Vagina (tissue), 2 donors: ENCODE results near the gene C16orf95.

Source experiments
- POLR2A ChIP-seq, 2 donors: fragments of 450-650 bp; IDR thresholded peaks; one replicate each; pipeline ENCODE4 v1.6.1; 2017; ENCODE audit warnings: antibody characterized with exemption in 2 of 2, mild to moderate bottlenecking in 2 of 2, moderate library complexity in 2 of 2
- TF ChIP-seq, protein P1 (sequence below), 3 experiments: fragments of 450-650 bp in 2 of 3; fragments of 200-600 bp in 1 of 3; sonication (generic) in 1 of 3; IDR thresholded peaks; one replicate each; pipeline ENCODE4 v1.5.1; 2017 to 2019; ENCODE audit warnings: antibody characterized with exemption in 3 of 3, mild to moderate bottlenecking in 2 of 3, moderate library complexity in 2 of 3

GRCh38 chr16:87319011-87319410, 1.8 kb upstream of the C16orf95 start:
- TF ChIP-seq, protein P1, sequence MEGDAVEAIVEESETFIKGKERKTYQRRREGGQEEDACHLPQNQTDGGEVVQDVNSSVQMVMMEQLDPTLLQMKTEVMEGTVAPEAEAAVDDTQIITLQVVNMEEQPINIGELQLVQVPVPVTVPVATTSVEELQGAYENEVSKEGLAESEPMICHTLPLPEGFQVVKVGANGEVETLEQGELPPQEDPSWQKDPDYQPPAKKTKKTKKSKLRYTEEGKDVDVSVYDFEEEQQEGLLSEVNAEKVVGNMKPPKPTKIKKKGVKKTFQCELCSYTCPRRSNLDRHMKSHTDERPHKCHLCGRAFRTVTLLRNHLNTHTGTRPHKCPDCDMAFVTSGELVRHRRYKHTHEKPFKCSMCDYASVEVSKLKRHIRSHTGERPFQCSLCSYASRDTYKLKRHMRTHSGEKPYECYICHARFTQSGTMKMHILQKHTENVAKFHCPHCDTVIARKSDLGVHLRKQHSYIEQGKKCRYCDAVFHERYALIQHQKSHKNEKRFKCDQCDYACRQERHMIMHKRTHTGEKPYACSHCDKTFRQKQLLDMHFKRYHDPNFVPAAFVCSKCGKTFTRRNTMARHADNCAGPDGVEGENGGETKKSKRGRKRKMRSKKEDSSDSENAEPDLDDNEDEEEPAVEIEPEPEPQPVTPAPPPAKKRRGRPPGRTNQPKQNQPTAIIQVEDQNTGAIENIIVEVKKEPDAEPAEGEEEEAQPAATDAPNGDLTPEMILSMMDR (IDR thresholded peaks at IDR 0.05) = no peak
- TF ChIP-seq POLR2A (IDR thresholded peaks at IDR 0.05) = no peak
